ENCODE measurements around the gene SORCS1.

SORCS1 gene

DNA sequence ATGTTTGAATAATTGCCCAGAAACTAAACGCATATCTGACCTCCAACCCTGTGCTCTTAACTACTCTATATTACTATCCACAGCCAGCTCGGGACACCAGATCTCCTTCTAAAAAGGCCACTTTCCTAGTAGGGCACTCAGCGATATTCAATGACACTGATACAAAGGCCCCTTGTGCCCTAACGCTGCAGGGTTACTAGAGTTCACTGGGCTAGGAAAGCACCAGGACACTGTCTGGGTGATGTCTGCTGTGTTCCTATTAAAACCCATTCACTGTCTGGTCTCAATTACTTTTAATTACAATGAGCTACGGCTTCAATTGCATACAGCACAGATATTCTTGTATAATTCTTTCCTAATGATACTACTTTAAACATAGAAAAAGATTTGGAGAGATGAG is 91.7 kb downstream of the SORCS1 start:
- H3K4me3 ChIP-seq (replicated peaks; ENCODE audit: low read depth, low read length): no peak overlapping the region
- no peak for DNase-seq (ENCODE audit: extremely low read depth, low read depth)
- no peak for TF ChIP-seq CTCF (IDR thresholded peaks at IDR 0.05; ENCODE audit: low read depth, low read length, missing control alignments)

GRCh38 chr10:107072028-107072427 is 92.5 kb downstream of the SORCS1 start:
- TF ChIP-seq CTCF (IDR thresholded peaks at IDR 0.05; ENCODE audit: low read depth, low read length, missing control alignments): no peak
- DNase-seq (ENCODE audit: extremely low read depth, low read depth): no peak
- H3K4me3 ChIP-seq (replicated peaks; ENCODE audit: low read depth, low read length): no peak overlapping the region

GRCh38 chr10:107071301-107071700 is 93.2 kb downstream of the SORCS1 start:
- TF ChIP-seq CTCF (IDR thresholded peaks at IDR 0.05; ENCODE audit: low read depth, low read length, missing control alignments): no peak
- no peak overlapping the region for H3K4me3 ChIP-seq (replicated peaks; ENCODE audit: low read depth, low read length)
- DNase-seq (ENCODE audit: extremely low read depth, low read depth): no peak

GRCh38 chr10:107067843-107068242 is 96.7 kb downstream of the SORCS1 start:
- DNase-seq (ENCODE audit: extremely low read depth, low read depth): no peak
- no peak overlapping the region for H3K4me3 ChIP-seq (replicated peaks; ENCODE audit: low read depth, low read length)
- TF ChIP-seq CTCF (IDR thresholded peaks at IDR 0.05; ENCODE audit: low read depth, low read length, missing control alignments): no peak

DNA sequence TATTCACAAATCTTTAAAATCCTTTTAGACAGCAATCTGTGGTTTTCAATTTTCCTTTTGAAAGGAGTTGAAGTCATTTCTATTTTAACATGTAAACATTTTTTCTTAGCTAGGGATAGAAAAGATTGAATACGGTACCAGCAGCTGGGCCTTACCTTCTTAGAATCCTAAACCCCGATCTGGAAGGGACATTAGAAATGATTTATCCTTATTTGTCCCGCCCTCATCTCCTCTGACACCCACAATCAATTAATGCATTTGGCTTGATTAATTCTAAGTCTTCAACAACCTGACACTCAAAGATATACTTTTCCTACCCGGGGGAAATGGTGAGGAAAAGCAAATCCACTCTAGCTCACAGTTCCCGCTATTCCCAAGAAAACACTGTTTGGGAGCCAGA is 100.4 kb downstream of the SORCS1 start:
- H3K4me3 ChIP-seq (replicated peaks; ENCODE audit: low read depth, low read length): no peak overlapping the region
- TF ChIP-seq CTCF (IDR thresholded peaks at IDR 0.05; ENCODE audit: low read depth, low read length, missing control alignments): no peak
- no peak for DNase-seq (ENCODE audit: extremely low read depth, low read depth)

DNA sequence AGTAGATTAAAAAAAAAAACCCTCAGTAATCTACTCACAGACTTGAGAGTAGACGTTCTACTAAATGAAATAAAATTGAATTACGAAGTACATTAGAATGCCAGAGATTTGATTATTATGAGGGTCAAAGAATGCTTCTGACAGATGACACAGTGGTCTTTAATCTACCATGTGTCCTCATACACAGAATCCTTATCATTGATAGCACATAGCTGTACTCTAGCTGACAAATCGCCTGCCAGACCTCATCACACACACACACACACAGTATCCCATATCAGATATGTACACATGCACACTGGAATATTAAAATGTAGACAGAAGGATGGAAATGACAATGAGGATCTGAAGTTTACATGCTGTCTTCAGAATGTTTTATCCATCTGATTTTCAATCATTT is 104.6 kb downstream of the SORCS1 start:
- no peak for TF ChIP-seq CTCF (IDR thresholded peaks at IDR 0.05; ENCODE audit: low read depth, low read length, missing control alignments)
- DNase-seq (ENCODE audit: extremely low read depth, low read depth): no peak
- no peak overlapping the region for H3K4me3 ChIP-seq (replicated peaks; ENCODE audit: low read depth, low read length)

DNA sequence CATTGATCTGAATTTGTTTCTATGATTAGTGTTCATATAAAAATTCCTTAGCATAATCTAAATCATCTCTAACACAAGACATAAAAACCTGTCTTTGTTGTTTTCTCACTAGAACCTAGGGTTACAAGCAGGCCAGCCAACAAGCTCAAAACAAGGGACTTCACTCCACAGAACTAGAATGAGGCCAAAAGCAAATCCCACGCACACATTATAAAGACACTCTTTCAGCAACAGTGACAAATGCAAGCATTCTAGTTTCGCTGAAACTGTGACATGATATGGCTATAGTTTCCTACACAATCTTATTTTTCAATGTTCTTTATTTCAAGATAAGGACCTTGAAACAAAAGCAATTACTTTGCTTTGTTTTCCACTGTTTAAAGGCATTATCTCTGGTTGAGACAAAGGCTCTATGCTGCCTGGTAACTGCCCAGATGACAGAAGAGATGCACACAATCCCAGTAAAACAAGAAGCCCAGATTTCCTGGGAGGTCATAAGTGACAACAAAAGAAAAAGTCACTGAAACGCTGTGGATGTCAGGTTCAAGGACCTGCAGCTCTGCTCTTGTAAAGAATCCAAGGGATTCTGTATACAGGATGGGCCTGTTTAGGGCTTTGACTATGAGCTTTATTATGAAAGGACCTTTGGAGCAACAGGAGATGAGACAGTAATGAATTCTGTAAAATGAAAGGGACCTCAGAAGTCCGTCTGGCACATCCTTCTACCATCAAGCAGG is 105.3 kb downstream of the SORCS1 start:
- no peak for TF ChIP-seq CTCF (IDR thresholded peaks at IDR 0.05; ENCODE audit: low read depth, low read length, missing control alignments)
- DNase-seq (ENCODE audit: extremely low read depth, low read depth): no peak
- no peak overlapping the region for H3K4me3 ChIP-seq (replicated peaks; ENCODE audit: low read depth, low read length)
